Measurements from ENCODE around the gene KIZ. TPM values are rescaled to one million over a fixed set of nuclear protein-coding genes. Genes with fewer than 3 reads are reported as not detected.

Gene KIZ
- total RNA-seq, 1 experiment from 2014 or later, result 9.1 TPM

- CTCF ChIA-PET, result no interaction called here
Measured at GRCh38 chr20:21157006-21157405, 31.1 kb downstream of the KIZ start.

GRCh38 chr20:21159658-21160380, 33.9 kb downstream of the KIZ start:
- TF ChIP-seq, protein P1, sequence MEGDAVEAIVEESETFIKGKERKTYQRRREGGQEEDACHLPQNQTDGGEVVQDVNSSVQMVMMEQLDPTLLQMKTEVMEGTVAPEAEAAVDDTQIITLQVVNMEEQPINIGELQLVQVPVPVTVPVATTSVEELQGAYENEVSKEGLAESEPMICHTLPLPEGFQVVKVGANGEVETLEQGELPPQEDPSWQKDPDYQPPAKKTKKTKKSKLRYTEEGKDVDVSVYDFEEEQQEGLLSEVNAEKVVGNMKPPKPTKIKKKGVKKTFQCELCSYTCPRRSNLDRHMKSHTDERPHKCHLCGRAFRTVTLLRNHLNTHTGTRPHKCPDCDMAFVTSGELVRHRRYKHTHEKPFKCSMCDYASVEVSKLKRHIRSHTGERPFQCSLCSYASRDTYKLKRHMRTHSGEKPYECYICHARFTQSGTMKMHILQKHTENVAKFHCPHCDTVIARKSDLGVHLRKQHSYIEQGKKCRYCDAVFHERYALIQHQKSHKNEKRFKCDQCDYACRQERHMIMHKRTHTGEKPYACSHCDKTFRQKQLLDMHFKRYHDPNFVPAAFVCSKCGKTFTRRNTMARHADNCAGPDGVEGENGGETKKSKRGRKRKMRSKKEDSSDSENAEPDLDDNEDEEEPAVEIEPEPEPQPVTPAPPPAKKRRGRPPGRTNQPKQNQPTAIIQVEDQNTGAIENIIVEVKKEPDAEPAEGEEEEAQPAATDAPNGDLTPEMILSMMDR (conservative IDR thresholded peaks at IDR 0.05; ENCODE audit: low read depth, low read length), result no peak
- no peak for TF ChIP-seq EZH2 (IDR thresholded peaks at IDR 0.05; ENCODE audit: borderline replicate concordance, low read depth, low read length, poor library complexity, severe bottlenecking)
- Histone ChIP-seq H3K36me3 (ENCODE audit: insufficient read depth, low read length, poor library complexity, severe bottlenecking) (no peaks in the 10 kb centered on the region), H3K27ac (ENCODE audit: low read depth, low read length, poor library complexity, severe bottlenecking) (no peak overlapping the region), H3K9me3 (ENCODE audit: low read depth, low read length, poor library complexity, severe bottlenecking) (no peaks in the 10 kb centered on the region), H3K4me1 (ENCODE audit: insufficient read depth, low read length, poor library complexity, severe bottlenecking) (no peaks in the 10 kb centered on the region), H3K4me3 (ENCODE audit: low read depth, low read length, poor library complexity, severe bottlenecking) (no peak overlapping the region), H3K27me3 (replicated peaks; ENCODE audit: insufficient read depth, low read depth, low read length, poor library complexity) (no peaks in the 10 kb centered on the region)
- CTCF ChIA-PET, result no interaction called here
- POLR2A ChIA-PET (ENCODE audit: low non-redundant PET), result no interaction called here
- DNase-seq (ENCODE audit: low spot score), result no peak
- no TSS peak for BruUV-seq (replicated peaks)
- intact Hi-C loops (cut with micrococcal nuclease; ENCODE audit: unreplicated experiment), result no loop called here

More at GRCh38 chr20:21157006-21157405, 31.1 kb downstream of the KIZ start:
- POLR2A ChIA-PET (ENCODE audit: low non-redundant PET), result no interaction called here
- H3K4me3 ChIP-seq (ENCODE audit: low read depth, low read length, poor library complexity, severe bottlenecking), result no peak overlapping the region
- no peaks in the 10 kb centered on the region for H3K9me3 ChIP-seq (ENCODE audit: low read depth, low read length, poor library complexity, severe bottlenecking)
- TF ChIP-seq, protein P1 (conservative IDR thresholded peaks at IDR 0.05; ENCODE audit: low read depth, low read length), result no peak
- no peak for TF ChIP-seq EZH2 (IDR thresholded peaks at IDR 0.05; ENCODE audit: borderline replicate concordance, low read depth, low read length, poor library complexity, severe bottlenecking)
- no TSS peak for BruUV-seq (replicated peaks)
- H3K27ac ChIP-seq (ENCODE audit: low read depth, low read length, poor library complexity, severe bottlenecking), result no peak overlapping the region
- no peaks in the 10 kb centered on the region for H3K27me3 ChIP-seq (replicated peaks; ENCODE audit: insufficient read depth, low read depth, low read length, poor library complexity)
- intact Hi-C loops (cut with micrococcal nuclease; ENCODE audit: unreplicated experiment), result no loop called here
- no peak for DNase-seq (ENCODE audit: low spot score)
- no peaks in the 10 kb centered on the region for H3K4me1 ChIP-seq (ENCODE audit: insufficient read depth, low read length, poor library complexity, severe bottlenecking)
- H3K36me3 ChIP-seq (ENCODE audit: insufficient read depth, low read length, poor library complexity, severe bottlenecking), result no peaks in the 10 kb centered on the region

GRCh38 chr20:21161926-21162325, 36.0 kb downstream of the KIZ start:
- no peak overlapping the region for H3K27ac ChIP-seq (ENCODE audit: low read depth, low read length, poor library complexity, severe bottlenecking)
- ChIA-PET CTCF (no interaction called here), POLR2A (ENCODE audit: low non-redundant PET) (no interaction called here)
- no peak overlapping the region for H3K4me3 ChIP-seq (ENCODE audit: low read depth, low read length, poor library complexity, severe bottlenecking)
- intact Hi-C loops (cut with micrococcal nuclease; ENCODE audit: unreplicated experiment), result no loop called here
- BruUV-seq (replicated peaks), result no TSS peak
- no peaks in the 10 kb centered on the region for H3K4me1 ChIP-seq (ENCODE audit: insufficient read depth, low read length, poor library complexity, severe bottlenecking)
- no peak for DNase-seq (ENCODE audit: low spot score)
- H3K36me3 ChIP-seq (ENCODE audit: insufficient read depth, low read length, poor library complexity, severe bottlenecking), result no peaks in the 10 kb centered on the region
- TF ChIP-seq, protein P1 (conservative IDR thresholded peaks at IDR 0.05; ENCODE audit: low read depth, low read length), result no peak
- TF ChIP-seq EZH2 (IDR thresholded peaks at IDR 0.05; ENCODE audit: borderline replicate concordance, low read depth, low read length, poor library complexity, severe bottlenecking), result no peak
- H3K9me3 ChIP-seq (ENCODE audit: low read depth, low read length, poor library complexity, severe bottlenecking), result no peaks in the 10 kb centered on the region
- no peaks in the 10 kb centered on the region for H3K27me3 ChIP-seq (replicated peaks; ENCODE audit: insufficient read depth, low read depth, low read length, poor library complexity)

Data from A673 (cell line).